GM18873 (cell line): ENCODE data around the gene CD300LG.

Source experiments
- ATAC-seq: cut with Tn5 transposase; IDR thresholded peaks from one replicate; pipeline ENCODE4 v1.9.1; 2021; ENCODE audit warnings: mild to moderate bottlenecking, moderate library complexity, moderate number of reproducible peaks; ENCODE audit not compliant: unreplicated experiment, low FRiP score

CD300LG gene

GRCh38 chr17:43901861-43902589, 55.0 kb downstream of the CD300LG start:
- ATAC-seq: no peak

- ATAC-seq: no peak
Measured at GRCh38 chr17:43905400-43905984, 58.5 kb downstream of the CD300LG start.

- no peak for ATAC-seq
Measured at GRCh38 chr17:43905985-43906852, 59.2 kb downstream of the CD300LG start.

GRCh38 chr17:43906951-43907424, 60.0 kb downstream of the CD300LG start:
- ATAC-seq: no peak

GRCh38 chr17:43907425-43907981, 60.5 kb downstream of the CD300LG start, which contains the start of gene MPP2:
Gene MPP2 (minus strand): TSS chr17:43907536. CDS start chr17:43904460, 3,076 bp downstream.
- no peak for ATAC-seq

GRCh38 chr17:43907998-43908721, 61.2 kb downstream of the CD300LG start:
- no peak for ATAC-seq

GRCh38 chr17:43909537-43910231, 62.7 kb downstream of the CD300LG start:
- ATAC-seq: no peak

- ATAC-seq: no peak
Measured at GRCh38 chr17:43911904-43912303, 64.9 kb downstream of the CD300LG start.

GRCh38 chr17:43912635-43913304, 65.8 kb downstream of the CD300LG start:
- ATAC-seq: no peak
